Gastroesophageal sphincter (tissue), 3 donors: ENCODE results near the gene RAB36.

Experiments
- CTCF ChIP-seq, 4 experiments: fragments of 200-600 bp in 2 of 4; fragments of 450-650 bp in 2 of 4; sonication (generic) in 1 of 4; IDR thresholded peaks; one replicate each; pipeline ENCODE4 v1.5.1; 2017 to 2019; ENCODE audit warnings: antibody characterized with exemption in 4 of 4, mild to moderate bottlenecking in 2 of 4, moderate library complexity in 2 of 4
- POLR2A ChIP-seq, 2 donors: fragments of 450-650 bp; IDR thresholded peaks; one replicate each; pipeline ENCODE4 v1.6.1; 2017; ENCODE audit warnings: antibody characterized with exemption in 2 of 2, mild to moderate bottlenecking in 2 of 2, moderate library complexity in 1 of 2
- POLR2AphosphoS5 ChIP-seq: sonication (generic); formaldehyde crosslinking; IDR thresholded peaks from one replicate; pipeline ENCODE4 v1.6.1; 2017; ENCODE audit warnings: antibody characterized with exemption

- TF ChIP-seq CTCF (IDR thresholded peaks at IDR 0.05) (peak in 3 of 4 experiments; percentile 96 to 98 (median 97)), POLR2A (IDR thresholded peaks at IDR 0.05) (no peak), POLR2AphosphoS5 (peak; percentile 46)
Measured at GRCh38 chr22:23178512-23179254, 33.4 kb downstream of the RAB36 start.
